Airway epithelial cell (primary cell): Measurements from ENCODE around the gene TACC3. TPM values are rescaled to one million over a fixed set of nuclear protein-coding genes. Genes with fewer than 3 reads are reported as not detected.

Experiments
- total RNA-seq: library from RNA; depleted of rRNA; stranded (reverse); fragments of >200 nt; gene quantifications from 2 replicates; pipeline ENCODE4 v1.2.3, GENCODE V29; 2015

Gene TACC3
- 33.9 and 42.9 TPM in 2 replicates for total RNA-seq

GRCh38 chr4:1721003-1721665 lies at the start of gene TACC3, which contains the start of gene TMEM129:
TSS of gene TACC3 (plus strand) at chr4:1721521. CDS start at chr4:1723422, 1,901 bp downstream.
TSS of gene TMEM129 (minus strand) at chr4:1721323. CDS start at chr4:1720837, 486 bp downstream.

GRCh38 chr4:1683736-1684505 lies 37.4 kb upstream of the TACC3 start, which contains the start of gene FAM53A:
TSS of gene FAM53A (minus strand) at chr4:1684313. CDS start at chr4:1668741, 15,572 bp downstream.

GRCh38 chr4:1712216-1713002 lies 8.9 kb upstream of the TACC3 start, which contains the start of gene SLBP:
TSS of gene SLBP (minus strand) at chr4:1712319. CDS start at chr4:1712188, 131 bp downstream.

GRCh38 chr4:1792832-1793495 lies 71.6 kb downstream of the TACC3 start, which contains the start of gene FGFR3:
TSS of gene FGFR3 (plus strand) at chr4:1793293. CDS start at chr4:1793935, 642 bp downstream.

Other genes with a start within 250 kb of the TACC3 start
- 0.42 and 1.1 TPM in 2 replicates for gene FAM53A, start 37.2 kb upstream of the TACC3 start, total RNA-seq
- gene SLBP, start 9.2 kb upstream of the TACC3 start, total RNA-seq = 85.1 and 94.5 TPM in 2 replicates
- 39.3 and 47.7 TPM in 2 replicates for gene TMEM129, start 198 bp upstream of the TACC3 start, total RNA-seq
- gene FGFR3, start 71.8 kb downstream of the TACC3 start, total RNA-seq = 120 TPM in 2 replicates
- 73.7 and 76.5 TPM in 2 replicates for gene LETM1, start 134.6 kb downstream of the TACC3 start, total RNA-seq
- gene NSD2, start 149.9 kb downstream of the TACC3 start, total RNA-seq = 40.8 and 48.2 TPM in 2 replicates